Dermis blood vessel endothelial cell (primary cell): ENCODE measurements around the gene CGNL1. TPM values are rescaled to one million over a fixed set of nuclear protein-coding genes. Genes with fewer than 3 reads are reported as not detected.

Experiments used
- DNase-seq: peaks from one replicate; pipeline ENCODE4 v3.0.0; 2010
- total RNA-seq: library from RNA; depleted of rRNA; stranded (reverse); fragments of >200 nt; gene quantifications from 2 replicates; pipeline ENCODE4 v1.2.3, GENCODE V29; 2014

The CGNL1 gene
- total RNA-seq, 1 donor from 2014 or later: 16.3 TPM

DNA sequence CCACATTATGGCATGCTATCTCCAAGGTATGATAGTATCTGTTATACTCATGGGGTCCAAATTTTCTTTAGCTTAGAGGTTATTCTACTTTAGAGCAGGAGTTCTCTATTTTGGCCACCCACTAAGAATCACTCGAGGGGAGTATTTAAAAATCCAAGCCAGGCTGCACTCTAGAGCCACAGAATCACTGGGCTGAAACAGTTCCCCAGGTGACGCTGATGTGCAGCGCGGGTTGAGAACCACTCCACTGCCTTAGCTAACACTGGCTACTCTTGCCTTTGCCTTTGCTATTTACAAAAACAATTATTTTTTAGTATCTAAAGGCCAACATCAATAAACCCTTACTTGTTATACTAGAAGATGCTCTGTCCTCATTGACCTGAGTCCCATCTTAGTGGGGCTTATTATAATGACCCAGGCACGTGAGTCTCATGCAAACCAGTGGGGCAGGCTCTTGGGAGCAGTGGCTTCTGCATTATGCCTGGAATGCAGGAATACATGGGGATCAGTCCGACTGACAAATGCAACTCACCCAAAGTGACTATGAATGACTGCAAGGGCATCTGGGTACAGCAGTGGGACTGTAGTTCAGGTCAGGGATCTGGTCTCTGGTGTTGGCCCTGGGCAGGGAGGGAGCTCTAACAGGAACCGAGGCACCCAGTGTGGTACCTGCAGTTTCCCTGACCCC, 21.7 kb upstream of the CGNL1 start:
- DNase-seq: no peak

DNA sequence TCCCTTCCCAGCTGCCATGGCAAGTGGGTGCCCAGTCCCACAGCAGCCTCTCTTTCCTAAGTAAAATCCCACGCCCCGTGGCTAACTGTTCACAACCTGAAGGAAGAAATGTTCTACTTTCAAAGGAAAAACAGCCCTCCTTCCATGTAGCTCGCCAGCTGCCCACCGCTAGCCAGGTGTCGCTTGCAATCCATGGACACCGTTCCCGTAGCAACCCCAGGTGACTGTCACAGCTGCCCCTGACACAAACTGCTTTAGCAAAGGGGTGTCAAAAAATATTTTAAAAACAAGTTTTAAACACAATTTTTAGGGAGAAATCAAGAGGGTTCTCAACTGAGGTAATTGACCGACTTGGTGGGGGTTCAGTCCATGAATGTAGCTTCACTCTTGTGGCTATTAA, 21.0 kb upstream of the CGNL1 start:
- no peak for DNase-seq

DNA sequence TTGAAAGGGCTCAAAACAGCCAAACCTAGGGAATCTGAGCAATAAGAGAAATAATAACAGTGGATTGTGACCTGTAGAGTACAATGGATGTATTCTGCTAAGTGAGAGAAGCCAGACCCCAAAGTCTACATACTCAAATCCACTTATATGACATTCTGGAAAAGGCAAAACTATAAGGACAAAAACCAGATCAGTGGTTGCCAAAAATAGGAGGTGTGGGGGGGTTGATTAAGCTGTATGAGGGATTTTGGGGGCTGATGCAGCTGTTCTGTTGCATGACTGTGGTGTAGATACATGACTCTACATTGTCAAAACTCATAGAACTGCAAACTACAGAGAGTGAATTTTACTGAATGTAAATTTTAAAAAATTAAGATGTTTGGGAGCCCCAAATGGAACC, 20.1 kb upstream of the CGNL1 start:
- DNase-seq: no peak

DNA sequence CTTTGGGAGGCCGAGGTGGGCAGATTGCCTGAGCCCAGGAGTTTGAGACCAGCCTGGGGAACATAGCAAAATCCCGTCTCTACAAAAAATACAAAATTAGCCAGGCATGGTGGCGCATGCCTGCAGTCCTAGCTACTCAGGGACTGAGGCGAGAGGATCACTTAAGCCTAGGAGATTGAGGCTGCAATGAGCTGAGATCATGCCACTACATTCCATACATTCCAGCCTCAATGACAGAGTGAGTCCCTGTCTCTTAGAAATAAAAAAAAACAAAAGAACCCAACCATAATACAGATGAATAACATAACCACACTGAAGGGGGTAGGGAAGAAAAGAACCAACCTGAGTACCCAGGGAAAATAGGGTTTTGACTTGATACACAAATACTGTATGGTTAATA, 19.7 kb upstream of the CGNL1 start:
- peak; percentile 54 for DNase-seq

DNA sequence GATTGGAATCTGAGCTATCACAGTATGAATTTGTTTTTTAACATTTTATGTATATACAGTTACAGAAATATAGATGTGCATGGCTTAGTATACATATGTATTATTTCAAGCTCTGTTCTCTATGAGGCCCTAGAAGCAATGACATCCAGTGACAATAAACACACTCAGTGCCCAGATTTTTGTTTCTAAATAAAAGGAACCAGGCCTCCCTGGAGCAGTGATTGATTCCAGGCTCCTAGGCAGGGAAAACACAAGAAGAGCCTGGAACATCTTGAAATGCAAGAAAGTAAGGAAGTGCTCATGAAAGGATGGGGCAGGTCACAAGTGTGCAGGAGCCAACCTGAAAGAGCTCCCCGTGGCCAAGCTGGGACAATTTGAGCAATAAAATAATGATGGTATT, 18.5 kb upstream of the CGNL1 start:
- DNase-seq: no peak

DNA sequence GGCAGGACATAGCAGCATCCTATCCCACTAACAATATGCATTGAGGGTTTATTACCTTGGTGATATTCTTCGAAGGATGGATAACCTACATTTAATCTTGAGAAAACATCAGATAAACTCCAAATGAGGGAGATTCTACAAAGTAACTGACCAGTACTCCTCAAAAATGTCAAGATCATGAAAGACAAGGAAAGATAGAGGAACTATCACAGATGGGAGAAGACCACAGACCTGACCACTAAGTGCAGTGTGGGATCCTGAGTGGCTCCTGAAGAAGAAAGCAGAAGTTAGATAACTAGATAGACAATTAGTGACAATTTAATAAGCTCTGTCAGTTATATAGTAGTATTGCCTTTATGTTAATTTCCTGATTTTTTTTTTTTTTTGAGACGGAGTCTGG, 17.7 kb upstream of the CGNL1 start:
- no peak for DNase-seq

DNA sequence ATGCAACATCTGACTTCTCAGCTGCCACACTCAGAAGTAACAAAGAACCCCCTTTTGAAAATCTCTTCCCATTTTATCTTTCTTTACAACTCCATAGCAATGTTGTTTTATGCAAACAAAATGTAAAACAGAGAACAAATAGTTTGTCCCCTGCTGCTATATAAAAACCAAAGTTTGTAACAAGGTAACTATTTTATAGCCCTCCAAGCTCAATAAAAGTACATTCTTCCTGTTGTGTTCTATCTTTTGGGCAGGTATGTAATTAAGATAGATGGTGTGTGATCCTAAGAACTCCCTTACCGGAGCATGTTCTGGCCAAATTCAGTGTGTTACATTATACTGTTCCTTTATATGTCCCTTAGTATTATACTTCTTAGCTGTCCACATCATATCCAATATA, 12.6 kb upstream of the CGNL1 start:
- DNase-seq: no peak

DNA sequence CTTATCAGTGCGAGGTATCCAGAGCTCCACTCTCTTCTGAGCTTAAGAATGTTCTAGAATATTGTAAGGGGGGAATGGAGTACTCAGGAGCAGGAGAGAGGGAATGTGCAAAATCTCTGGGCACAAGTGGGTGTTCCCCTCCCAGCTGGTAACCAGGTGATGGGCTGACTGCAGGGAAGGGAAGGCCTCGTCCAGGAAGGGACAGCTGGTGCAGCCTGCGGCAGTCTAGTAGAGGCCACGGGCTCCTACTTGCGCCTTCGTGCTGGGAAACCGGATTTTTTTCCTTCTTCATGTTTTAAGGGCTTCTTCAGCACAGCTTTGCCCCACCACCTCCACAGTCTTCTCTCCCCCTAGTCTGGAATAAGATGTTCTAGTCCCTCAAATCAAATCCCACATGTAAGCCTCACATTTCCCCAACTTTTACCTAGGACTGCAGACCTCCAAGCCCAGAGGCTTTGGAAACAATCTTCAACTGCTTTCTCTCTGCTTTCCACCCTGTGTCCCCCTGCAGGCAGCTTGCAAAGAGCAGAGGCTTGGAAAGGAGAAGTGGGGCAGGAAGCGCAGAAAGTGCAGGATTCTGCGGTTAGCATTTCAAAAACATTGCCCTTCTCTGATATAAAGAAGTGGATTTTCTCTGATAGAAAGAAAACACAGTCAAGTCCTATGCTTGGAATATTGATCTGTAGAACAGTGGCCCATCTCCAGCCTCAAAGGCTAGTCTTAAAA, 11.9 kb upstream of the CGNL1 start:
- DNase-seq: no peak

DNA sequence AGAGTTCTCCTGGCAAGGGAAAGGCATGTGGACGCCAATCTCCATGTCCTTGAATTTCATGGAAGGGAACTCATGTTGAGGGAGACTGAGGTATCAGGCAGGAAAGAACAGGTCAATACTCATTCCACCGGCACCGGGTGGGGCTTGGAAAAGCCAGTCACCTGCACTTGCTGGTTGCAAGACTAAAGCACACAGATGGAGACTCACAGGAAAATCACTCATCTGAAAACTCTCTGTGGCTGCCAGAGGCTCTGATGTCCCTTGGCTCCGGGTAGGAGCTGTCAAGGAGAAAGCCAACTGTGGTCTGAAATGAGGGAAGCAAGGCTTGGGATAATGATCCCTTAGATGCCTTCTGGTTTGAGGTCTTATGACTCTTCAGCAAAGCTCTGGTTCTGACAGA, 8.7 kb upstream of the CGNL1 start:
- DNase-seq: no peak

DNA sequence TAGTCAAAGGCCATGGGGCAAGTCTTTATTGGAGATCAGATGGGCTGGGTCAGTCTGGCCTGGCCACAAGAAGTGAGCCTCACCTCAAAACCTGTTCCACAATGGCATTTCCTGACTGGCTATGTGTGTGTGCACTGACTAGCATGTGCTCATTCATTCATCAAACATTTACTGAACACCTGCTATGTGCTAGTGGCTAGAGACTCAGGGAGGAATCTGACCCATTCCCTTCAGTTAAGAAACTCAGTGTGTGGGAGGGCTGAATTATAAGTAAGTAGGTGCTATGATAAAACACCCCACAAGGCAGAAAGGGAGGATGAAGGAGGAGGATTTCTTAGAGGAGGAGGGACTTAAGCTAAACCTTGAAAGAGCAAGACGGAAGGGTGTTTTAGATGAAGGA, 5.4 kb upstream of the CGNL1 start:
- no peak for DNase-seq

DNA sequence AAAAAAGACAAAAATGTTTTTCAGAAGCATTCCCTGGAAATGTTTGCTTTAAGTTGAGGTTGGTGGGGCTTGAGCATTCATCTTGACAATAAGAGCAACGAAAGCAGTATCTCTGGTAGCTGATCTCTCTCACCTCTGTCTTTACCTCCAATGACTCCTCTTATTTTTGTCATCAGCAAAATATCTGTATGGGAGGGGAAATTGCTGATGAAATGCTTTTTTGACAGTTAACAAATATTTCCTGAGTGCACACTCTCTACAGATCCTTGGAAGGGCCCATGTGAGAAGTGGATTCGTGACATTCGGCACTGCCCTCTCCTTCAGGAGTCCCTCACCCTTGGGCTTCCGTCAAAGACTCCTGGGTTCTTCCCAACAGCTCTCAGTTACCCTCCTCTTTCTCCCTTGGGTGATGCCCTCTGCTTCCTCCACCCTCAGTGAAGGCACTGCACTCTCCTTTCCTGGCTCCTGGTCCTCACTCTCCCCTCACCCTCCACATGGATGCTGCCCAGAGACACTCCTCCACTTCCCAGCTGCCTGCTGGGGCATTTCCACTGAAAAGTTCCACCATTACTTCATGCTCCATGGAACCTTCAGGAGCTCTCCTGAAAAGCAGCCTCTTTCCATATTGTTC, 2.9 kb upstream of the CGNL1 start:
- no peak for DNase-seq

DNA sequence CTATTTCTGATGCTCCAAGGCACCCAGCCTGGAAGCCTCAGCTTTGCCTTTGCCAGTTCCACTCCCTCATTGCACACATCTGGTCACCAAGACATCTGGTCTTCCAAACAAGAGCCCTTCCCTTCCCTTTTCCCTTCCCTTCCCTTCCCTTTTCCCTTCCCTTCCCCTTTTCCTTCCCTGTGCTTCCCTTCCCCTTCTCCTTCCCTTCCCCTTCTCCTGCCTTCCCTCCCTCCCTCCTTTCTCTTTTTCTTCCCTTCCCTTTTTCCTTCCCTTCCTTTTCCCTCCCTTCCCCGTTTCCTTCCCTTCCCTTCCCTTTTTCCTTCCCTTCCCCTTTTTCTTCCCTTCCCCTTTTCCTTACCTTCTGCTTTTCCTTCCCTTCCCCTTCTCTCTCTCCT, 2.4 kb upstream of the CGNL1 start:
- DNase-seq: no peak

DNA sequence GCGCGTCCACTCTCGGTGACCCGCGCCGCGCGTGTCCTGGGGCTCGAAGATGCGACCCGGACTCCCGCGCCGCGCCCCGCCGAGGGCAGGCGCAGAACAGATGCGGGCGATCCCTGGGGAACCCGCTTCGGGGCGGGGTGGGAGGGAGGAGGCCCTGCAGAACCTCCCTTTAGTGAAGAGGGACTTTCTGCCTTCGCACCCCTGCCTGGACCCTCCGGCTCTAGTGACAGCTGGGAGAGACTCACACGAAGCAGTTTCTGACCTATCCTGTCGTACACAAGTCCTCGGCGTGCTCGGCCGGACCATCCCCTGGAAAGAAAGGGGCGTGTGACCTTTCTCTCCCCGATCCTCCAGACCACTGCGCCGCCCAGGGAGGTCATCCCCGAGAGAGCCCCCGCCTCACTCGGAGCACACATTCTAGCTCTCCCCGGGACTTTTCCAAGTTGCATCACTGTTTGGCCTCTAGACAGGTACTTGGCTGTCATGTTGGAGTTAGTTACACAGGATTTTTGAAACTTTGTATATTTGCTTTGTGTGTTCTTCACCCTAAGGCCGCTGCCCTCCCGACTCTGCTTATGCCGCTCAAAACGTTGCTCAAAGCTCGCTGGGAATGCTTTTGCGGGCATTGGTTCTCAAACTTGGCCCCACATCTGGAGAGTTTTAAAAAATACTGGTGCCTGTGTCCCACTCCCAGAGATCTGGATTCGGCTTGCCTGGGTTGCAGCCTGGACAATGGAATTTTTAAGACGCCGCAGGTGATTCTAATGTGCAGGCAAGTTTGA, 582 bp downstream of the CGNL1 start:
- DNase-seq: peak; percentile 22

DNA sequence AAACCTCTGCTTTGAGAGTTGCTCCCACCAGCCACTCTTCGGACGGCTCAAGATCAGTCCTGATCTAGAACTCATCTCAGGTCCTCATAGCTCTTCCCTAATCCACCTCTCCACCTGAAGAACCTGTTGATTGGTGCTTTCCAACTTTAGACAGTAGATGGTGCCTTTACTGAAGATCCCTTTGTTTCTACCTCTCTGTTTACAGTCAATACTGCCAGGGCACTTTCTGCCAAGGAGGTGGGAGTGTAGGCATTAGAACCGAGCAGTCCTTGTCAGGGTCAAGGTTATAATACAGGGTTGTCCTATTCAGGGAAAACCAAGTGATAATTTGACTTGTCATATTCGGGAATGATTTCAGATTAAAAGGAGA, 1.2 kb downstream of the CGNL1 start:
- peak; percentile 25 for DNase-seq

DNA sequence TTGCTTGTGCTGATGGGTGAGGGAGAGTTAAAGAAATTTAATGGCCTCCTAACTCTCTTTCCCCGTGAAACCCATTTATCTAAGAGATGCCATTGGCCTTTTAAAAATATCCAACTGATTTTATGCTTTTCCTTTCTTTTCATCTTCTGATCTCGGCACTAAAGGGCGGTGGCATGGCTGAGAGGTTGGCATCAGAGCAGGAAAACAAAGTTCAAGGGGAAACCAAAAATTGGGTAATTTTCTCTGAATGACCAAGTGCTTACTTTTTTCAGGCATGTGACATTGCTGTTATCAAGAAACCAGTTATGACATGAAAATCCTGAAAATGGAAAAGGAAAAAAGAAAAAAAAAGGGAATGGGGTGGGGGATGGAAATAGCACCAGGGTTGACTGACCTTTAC, 3.2 kb downstream of the CGNL1 start:
- no peak for DNase-seq

DNA sequence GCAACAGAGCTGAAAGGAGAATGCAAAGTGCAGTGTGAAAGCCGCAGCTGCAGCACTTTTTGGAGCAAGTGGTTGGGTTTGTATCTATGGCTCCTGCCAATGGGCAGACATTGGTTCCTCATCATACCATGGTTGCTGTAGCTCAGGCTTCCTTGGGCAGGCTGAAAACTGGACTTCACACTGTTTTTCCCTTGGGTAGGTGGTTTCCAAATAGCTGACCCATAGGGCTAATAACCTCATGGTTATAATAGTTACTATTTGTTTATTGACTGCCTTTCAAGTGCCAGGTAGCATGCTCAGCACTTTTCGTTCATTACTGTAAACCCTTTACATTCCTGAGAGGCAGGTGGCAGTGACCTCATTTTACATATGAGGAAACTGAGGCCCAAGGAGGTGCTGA, 4.5 kb downstream of the CGNL1 start:
- no peak for DNase-seq

DNA sequence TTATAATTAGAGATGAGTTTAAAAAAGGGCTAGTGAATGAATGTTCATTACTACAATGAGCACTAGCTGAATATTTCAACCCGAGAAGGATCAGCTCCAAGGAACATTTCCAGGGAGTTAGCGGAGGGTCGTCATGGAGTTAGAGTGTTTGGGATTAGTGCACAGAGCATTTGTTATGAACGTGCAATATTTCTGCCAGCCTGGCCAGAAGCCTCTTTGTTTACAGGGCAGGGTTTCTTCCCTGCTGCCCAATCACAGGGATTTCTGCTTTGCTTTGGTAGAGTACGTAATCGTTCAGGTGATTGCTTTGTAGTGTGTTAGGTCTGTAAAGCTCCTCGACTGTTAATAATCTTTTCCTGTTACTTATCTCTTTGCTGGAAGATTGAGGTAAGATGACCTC, 5.9 kb downstream of the CGNL1 start:
- no peak for DNase-seq

DNA sequence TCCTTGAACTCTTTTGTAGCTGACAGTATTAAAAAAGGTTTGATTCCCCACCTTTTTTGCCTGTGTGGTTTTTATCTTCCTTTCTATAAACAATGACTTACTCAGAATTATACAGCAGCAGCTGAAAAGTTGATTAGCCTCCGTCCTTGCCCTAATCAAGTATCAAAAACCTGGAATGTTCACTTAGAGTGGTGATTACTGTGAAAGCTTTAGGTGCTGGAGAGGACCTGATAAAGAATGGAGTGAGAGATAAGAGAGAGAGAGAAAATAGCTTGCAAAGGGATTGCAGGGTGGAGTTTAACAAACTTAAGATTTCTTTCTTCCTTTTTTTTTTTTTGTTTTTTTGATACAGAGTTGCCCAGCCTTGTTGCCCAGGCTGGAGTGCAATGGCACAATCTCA, 6.7 kb downstream of the CGNL1 start:
- no peak for DNase-seq

DNA sequence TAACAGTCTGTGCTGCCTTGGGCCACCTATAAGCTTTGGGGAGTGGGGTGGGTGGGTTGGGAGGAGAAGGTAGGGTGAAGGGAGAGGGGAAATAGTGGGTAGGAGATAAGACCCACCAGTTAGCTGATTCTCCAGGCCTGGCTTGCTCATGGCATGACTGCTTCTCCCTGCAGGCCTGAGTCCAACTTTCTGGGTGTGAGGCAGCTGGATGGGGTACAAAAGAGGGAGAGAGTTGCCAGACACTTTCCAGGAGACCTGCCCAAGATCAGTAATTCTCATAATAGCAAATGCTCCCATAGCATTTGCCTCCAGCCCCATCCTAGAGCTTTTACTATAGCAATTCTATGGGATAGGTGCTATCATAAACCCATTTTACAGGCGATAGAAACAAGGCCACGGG, 7.7 kb downstream of the CGNL1 start:
- DNase-seq: no peak

DNA sequence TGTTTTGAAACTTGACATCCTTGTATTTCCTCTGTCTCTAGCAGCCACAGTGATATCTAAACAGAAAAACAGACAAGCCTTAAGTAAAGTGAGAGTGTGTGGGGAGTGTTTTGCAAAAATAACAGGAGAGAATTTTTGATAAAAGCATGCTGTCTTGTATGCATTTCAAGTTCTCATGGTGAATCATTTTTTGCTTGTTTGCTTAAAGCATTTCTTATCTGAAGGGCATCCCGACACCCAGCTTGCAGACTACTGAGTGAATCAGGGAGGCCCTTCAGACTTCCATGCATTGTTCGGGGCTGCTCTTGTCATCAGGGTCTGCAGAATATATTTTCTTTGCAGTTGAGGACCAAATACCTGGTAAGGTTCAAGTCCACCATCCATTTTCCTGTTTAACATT, 8.5 kb downstream of the CGNL1 start:
- peak; percentile 37 for DNase-seq

DNA sequence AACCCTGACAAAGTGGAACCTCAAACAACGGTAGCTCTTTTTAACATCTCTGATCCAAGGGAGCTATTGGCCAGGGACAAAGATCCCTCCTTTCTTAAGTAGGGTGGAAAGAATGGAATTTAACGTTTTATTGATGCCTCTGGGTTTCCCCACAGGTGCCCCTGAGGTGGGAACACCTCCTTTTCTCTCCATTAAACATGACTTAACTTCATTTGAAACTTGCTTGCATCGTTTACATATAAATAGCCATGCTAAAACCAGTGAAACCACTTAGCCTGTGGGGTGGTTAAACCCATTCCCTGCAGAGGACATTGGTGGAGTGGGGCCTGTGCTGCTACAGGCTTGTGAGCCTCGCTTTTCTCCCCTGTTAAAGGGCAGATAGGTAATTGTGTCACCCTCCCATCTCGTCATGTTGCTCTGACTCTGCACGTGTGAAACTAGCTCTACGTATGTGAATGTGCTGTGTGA, 9.7 kb downstream of the CGNL1 start:
- DNase-seq: no peak

DNA sequence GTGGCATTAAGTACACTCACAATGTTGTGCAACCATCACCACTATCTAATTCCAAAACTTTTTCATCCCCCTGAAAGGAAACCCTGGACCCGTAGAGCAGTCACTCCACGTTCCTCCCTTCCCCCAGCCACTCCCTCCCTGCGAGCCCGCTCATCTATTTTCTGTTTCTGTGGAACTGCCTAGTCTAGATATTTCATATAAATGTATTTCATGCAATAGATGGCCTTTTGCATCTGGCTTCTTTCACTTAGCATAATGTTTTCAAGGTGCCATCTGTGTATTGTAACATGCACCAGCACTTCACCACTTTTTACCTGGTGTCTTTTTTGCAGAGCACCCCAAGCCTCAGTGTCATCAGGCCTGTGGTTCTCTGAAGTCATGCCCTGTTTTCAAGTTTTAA, 10.7 kb downstream of the CGNL1 start:
- no peak for DNase-seq

DNA sequence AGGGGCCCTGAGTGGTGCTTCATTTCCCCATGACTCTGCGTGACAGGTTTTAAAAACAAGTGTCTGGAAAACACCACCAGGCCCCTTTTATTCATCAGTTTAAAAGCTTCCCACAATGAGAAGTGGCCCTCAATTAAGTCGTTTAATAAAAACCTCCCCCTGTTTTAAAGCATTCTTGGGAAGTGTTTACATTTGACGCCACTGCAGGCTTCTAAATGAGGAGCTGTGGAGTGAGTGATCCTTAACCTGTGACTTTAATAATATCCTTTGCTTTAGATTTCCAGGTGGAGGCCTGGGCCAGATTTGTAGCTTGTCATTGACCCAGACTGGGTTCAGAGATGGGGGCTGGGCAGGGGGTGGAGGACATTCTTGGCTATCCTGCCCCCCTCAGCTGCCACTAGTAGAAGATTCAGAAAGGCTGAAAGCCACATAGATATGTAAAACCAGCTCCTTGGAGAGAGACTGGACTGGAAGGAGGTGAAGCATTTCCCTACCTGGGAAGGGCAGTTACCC, 11.3 kb downstream of the CGNL1 start:
- DNase-seq: no peak
